T-helper 1 cell treated with Interleukin-12 subunit alpha and Interleukin-12 subunit beta and Interleukin-4 antibody, amounts not matched to agents 30 μg/mL and 1 μg/mL, for 36 hours (primary cell): Measurements from ENCODE around the gene PPP4R1.
"Not testable (repeated sequence)": the region's sequence is repeated elsewhere in the genome, so short reads cannot be mapped to it uniquely, and the experiment has no call there.

Experiments used
- H3K27ac Mint-ChIP-seq: one replicate; pipeline ENCODE4 v1.8.0; 2021; ENCODE audit warnings: mild to moderate bottlenecking, mixed read lengths
- H3K27me3 Mint-ChIP-seq: one replicate; pipeline ENCODE4 v1.8.0; 2021; ENCODE audit warnings: low read depth, mixed read lengths
- H3K36me3 Mint-ChIP-seq: one replicate; pipeline ENCODE4 v1.8.0; 2021; ENCODE audit warnings: low read depth, mixed read lengths
- H3K4me1 Mint-ChIP-seq: one replicate; pipeline ENCODE4 v1.8.0; 2021; ENCODE audit warnings: low read depth, mixed read lengths
- H3K4me3 Mint-ChIP-seq: one replicate; pipeline ENCODE4 v1.8.0; 2021; ENCODE audit warnings: mild to moderate bottlenecking, moderate library complexity, mixed read lengths
- H3K9me3 Mint-ChIP-seq: one replicate; pipeline ENCODE4 v1.8.0; 2021; ENCODE audit warnings: mixed read lengths

PPP4R1 gene

GRCh38 chr18:9614401-9615279 is at the start of gene PPP4R1:
Gene PPP4R1 (minus strand): TSS chr18:9614559. CDS start chr18:9614484, 75 bp downstream.
- Mint-ChIP-seq H3K27me3 (no peaks in the 10 kb centered on the region), H3K9me3 (no peaks in the 10 kb centered on the region), H3K4me3 (peak within 1 kb of the TSS; percentile 92), H3K4me1 (peaks cover 40% of the 10 kb centered on the region), H3K27ac (peak within 1 kb of the TSS; percentile 85), H3K36me3 (peaks cover 11% of the 10 kb centered on the region)

- H3K27me3 Mint-ChIP-seq, result peaks cover 11% of the 10 kb centered on the region
- H3K27ac Mint-ChIP-seq, result no peak overlapping the region
- H3K36me3 Mint-ChIP-seq, result no peaks in the 10 kb centered on the region
- H3K4me3 Mint-ChIP-seq, result no peak overlapping the region
- H3K9me3 Mint-ChIP-seq, result no peaks in the 10 kb centered on the region
- H3K4me1 Mint-ChIP-seq, result no peaks in the 10 kb centered on the region
Observed at GRCh38 chr18:9663377-9663776, 49.0 kb upstream of the PPP4R1 start.

- Mint-ChIP-seq H3K9me3 (no peaks in the 10 kb centered on the region), H3K4me1 (no peaks in the 10 kb centered on the region), H3K27me3 (peaks cover 7% of the 10 kb centered on the region), H3K36me3 (no peaks in the 10 kb centered on the region), H3K4me3 (no peak overlapping the region), H3K27ac (no peak overlapping the region)
Observed at GRCh38 chr18:9661564-9661963, 47.2 kb upstream of the PPP4R1 start.

GRCh38 chr18:9659499-9660375 is 45.4 kb upstream of the PPP4R1 start:
- H3K27ac Mint-ChIP-seq, result no peak overlapping the region
- no peak overlapping the region for H3K4me3 Mint-ChIP-seq
- no peaks in the 10 kb centered on the region for H3K36me3 Mint-ChIP-seq
- H3K9me3 Mint-ChIP-seq, result no peaks in the 10 kb centered on the region
- peaks cover 3% of the 10 kb centered on the region for H3K27me3 Mint-ChIP-seq
- H3K4me1 Mint-ChIP-seq, result no peaks in the 10 kb centered on the region

GRCh38 chr18:9658087-9658641 is 43.8 kb upstream of the PPP4R1 start:
- H3K27me3 Mint-ChIP-seq, result no peaks in the 10 kb centered on the region
- H3K27ac Mint-ChIP-seq, result no peak overlapping the region
- H3K4me1 Mint-ChIP-seq, result no peaks in the 10 kb centered on the region
- H3K4me3 Mint-ChIP-seq, result no peak overlapping the region
- H3K36me3 Mint-ChIP-seq, result no peaks in the 10 kb centered on the region
- H3K9me3 Mint-ChIP-seq, result no peaks in the 10 kb centered on the region

- Mint-ChIP-seq H3K36me3 (no peaks in the 10 kb centered on the region), H3K27me3 (no peaks in the 10 kb centered on the region), H3K9me3 (no peaks in the 10 kb centered on the region), H3K4me3 (no peak overlapping the region), H3K27ac (no peak overlapping the region), H3K4me1 (no peaks in the 10 kb centered on the region)
Observed at GRCh38 chr18:9655232-9655767, 40.9 kb upstream of the PPP4R1 start.

- Mint-ChIP-seq H3K9me3 (no peaks in the 10 kb centered on the region), H3K4me1 (no peaks in the 10 kb centered on the region), H3K36me3 (no peaks in the 10 kb centered on the region), H3K27me3 (peaks cover 3% of the 10 kb centered on the region), H3K27ac (no peak overlapping the region), H3K4me3 (no peak overlapping the region)
Observed at GRCh38 chr18:9653390-9653789, 39.0 kb upstream of the PPP4R1 start.

- no peak overlapping the region for H3K4me3 Mint-ChIP-seq
- H3K36me3 Mint-ChIP-seq, result no peaks in the 10 kb centered on the region
- H3K27me3 Mint-ChIP-seq, result peaks cover 3% of the 10 kb centered on the region
- H3K27ac Mint-ChIP-seq, result no peak overlapping the region
- H3K9me3 Mint-ChIP-seq, result no peaks in the 10 kb centered on the region
- H3K4me1 Mint-ChIP-seq, result no peaks in the 10 kb centered on the region
Observed at GRCh38 chr18:9649164-9649540, 34.8 kb upstream of the PPP4R1 start.

GRCh38 chr18:9648431-9649163 is 34.2 kb upstream of the PPP4R1 start:
- Mint-ChIP-seq H3K27ac (no peak overlapping the region), H3K4me3 (no peak overlapping the region), H3K9me3 (no peaks in the 10 kb centered on the region), H3K4me1 (no peaks in the 10 kb centered on the region), H3K36me3 (no peaks in the 10 kb centered on the region), H3K27me3 (peaks cover 3% of the 10 kb centered on the region)

- Mint-ChIP-seq H3K4me3 (no peak overlapping the region), H3K27ac (no peak overlapping the region), H3K4me1 (no peaks in the 10 kb centered on the region), H3K27me3 (peaks cover 3% of the 10 kb centered on the region), H3K36me3 (no peaks in the 10 kb centered on the region), H3K9me3 (no peaks in the 10 kb centered on the region)
Observed at GRCh38 chr18:9647496-9648323, 33.4 kb upstream of the PPP4R1 start.

GRCh38 chr18:9643549-9643948 is 29.2 kb upstream of the PPP4R1 start:
- H3K27me3 Mint-ChIP-seq, result no peaks in the 10 kb centered on the region
- no peaks in the 10 kb centered on the region for H3K4me1 Mint-ChIP-seq

GRCh38 chr18:9642799-9643462 is 28.6 kb upstream of the PPP4R1 start:
- Mint-ChIP-seq H3K27ac (no peak overlapping the region), H3K9me3 (no peaks in the 10 kb centered on the region), H3K36me3 (no peaks in the 10 kb centered on the region), H3K4me1 (no peaks in the 10 kb centered on the region), H3K4me3 (no peak overlapping the region), H3K27me3 (no peaks in the 10 kb centered on the region)

More at GRCh38 chr18:9643549-9643948, 29.2 kb upstream of the PPP4R1 start:
- Mint-ChIP-seq H3K4me3 (no peak overlapping the region), H3K36me3 (no peaks in the 10 kb centered on the region), H3K9me3 (no peaks in the 10 kb centered on the region), H3K27ac (no peak overlapping the region)

- H3K4me3 Mint-ChIP-seq, H3K4me1 Mint-ChIP-seq, H3K9me3 Mint-ChIP-seq, H3K27ac Mint-ChIP-seq, H3K27me3 Mint-ChIP-seq, H3K36me3 Mint-ChIP-seq: not testable (repeated sequence)
Observed at GRCh38 chr18:9641081-9641480, 26.7 kb upstream of the PPP4R1 start.
